Esophagus muscularis mucosa (tissue), 3 donors: ENCODE data around the gene ITGA2B.

Source experiments
- POLR2A ChIP-seq: fragments of 450-650 bp; IDR thresholded peaks from one replicate; pipeline ENCODE4 v1.6.1; 2017; ENCODE audit warnings: antibody characterized with exemption, moderate library complexity, mild to moderate bottlenecking, low read depth
- POLR2AphosphoS5 ChIP-seq, 2 donors: sonication (generic); formaldehyde crosslinking; IDR thresholded peaks; one replicate each; pipeline ENCODE4 v1.6.1; 2017; ENCODE audit warnings: antibody characterized with exemption in 2 of 2
- TF ChIP-seq, protein P1 (sequence below), 3 experiments: fragments of 200-600 bp in 2 of 3; fragments of 450-650 bp in 1 of 3; sonication (generic) in 2 of 3; IDR thresholded peaks; one replicate each; pipeline ENCODE4 v1.5.1; 2017 to 2019; ENCODE audit warnings: antibody characterized with exemption in 3 of 3, mild to moderate bottlenecking in 2 of 3, moderate library complexity in 1 of 3

DNA sequence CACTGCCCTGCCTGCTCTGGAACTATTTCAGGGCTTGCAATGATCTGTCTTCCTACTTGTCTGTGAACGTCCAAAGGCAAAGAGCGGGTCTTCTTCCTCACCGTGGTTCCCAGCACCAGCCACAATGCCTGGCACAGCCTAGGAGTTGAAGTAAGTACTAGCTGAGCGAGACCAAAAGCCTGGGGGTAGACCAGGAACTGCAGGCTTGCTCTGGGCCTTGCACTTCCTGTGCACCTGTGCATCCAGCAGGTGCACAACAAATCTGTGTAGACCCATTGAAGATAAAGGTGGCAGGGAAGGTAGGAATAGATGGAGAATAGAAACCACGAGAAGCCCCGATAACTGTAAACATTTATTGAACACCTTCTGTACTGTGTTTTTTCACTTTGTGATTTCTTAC lies 30.4 kb downstream of the ITGA2B start:
- TF ChIP-seq, protein P1, sequence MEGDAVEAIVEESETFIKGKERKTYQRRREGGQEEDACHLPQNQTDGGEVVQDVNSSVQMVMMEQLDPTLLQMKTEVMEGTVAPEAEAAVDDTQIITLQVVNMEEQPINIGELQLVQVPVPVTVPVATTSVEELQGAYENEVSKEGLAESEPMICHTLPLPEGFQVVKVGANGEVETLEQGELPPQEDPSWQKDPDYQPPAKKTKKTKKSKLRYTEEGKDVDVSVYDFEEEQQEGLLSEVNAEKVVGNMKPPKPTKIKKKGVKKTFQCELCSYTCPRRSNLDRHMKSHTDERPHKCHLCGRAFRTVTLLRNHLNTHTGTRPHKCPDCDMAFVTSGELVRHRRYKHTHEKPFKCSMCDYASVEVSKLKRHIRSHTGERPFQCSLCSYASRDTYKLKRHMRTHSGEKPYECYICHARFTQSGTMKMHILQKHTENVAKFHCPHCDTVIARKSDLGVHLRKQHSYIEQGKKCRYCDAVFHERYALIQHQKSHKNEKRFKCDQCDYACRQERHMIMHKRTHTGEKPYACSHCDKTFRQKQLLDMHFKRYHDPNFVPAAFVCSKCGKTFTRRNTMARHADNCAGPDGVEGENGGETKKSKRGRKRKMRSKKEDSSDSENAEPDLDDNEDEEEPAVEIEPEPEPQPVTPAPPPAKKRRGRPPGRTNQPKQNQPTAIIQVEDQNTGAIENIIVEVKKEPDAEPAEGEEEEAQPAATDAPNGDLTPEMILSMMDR (IDR thresholded peaks at IDR 0.05) = no peak
- no peak for TF ChIP-seq POLR2A
- TF ChIP-seq POLR2AphosphoS5 (IDR thresholded peaks at IDR 0.05) = no peak
